ENCODE results near the gene MAST2. TPM values are rescaled to one million over a fixed set of nuclear protein-coding genes. Genes with fewer than 3 reads are reported as not detected.

The MAST2 gene
- total and polyA plus RNA-seq, 2 donors (not counting 3 experiments of a cell fraction or from before 2014, with no cell fraction given) = 25.0 to 41.2 TPM

- POLR2A ChIA-PET = interaction anchor here (0.9 kb wide), 1 partner anchor 68 kb away, joined by 3 read pairs; the partner anchor contains the start of gene PIK3R3
Measured at GRCh38 chr1:46064708-46065107, 261.3 kb downstream of the MAST2 start.

More at GRCh38 chr1:46064708-46065107, 261.3 kb downstream of the MAST2 start:
- no peak overlapping the region for H3K9ac ChIP-seq (replicated peaks; ENCODE audit: extremely low read depth, insufficient read depth, low read length)
- no peaks in the 10 kb centered on the region for H3K9me3 ChIP-seq (replicated peaks; ENCODE audit: control insufficient read depth, insufficient read depth, low read length)
- FAIRE-seq = no peak
- dilution Hi-C loops (cut with MboI; ENCODE audit: extremely low pct_ligation_motif_present, low sequenced_read_pairs) = no loop called here
- TF ChIP-seq CTCF (IDR thresholded peaks at IDR 0.05; ENCODE audit: extremely low read depth in 1 of 2, insufficient read depth in 1 of 2, low read depth in 1 of 2, low read length in 2 of 2) (no peak), POLR2AphosphoS5 (IDR thresholded peaks at IDR 0.05; ENCODE audit: insufficient read depth, low read depth, low read length) (no peak), POLR2A (IDR thresholded peaks at IDR 0.05; ENCODE audit: low read depth, low read length) (no peak), MYC (IDR thresholded peaks at IDR 0.05; ENCODE audit: low read depth, low read length) (no peak), JUN (IDR thresholded peaks at IDR 0.05; ENCODE audit: borderline replicate concordance, insufficient read depth, insufficient read length, low read depth) (no peak), FOS (IDR thresholded peaks at IDR 0.05; ENCODE audit: borderline replicate concordance, insufficient read depth, low read length) (no peak), EZH2 (IDR thresholded peaks at IDR 0.05; ENCODE audit: borderline replicate concordance, low read depth, low read length, severe bottlenecking) (no peak), GATA2 (IDR thresholded peaks at IDR 0.05; ENCODE audit: insufficient read depth, insufficient read length, low read depth, low read length) (no peak)
- TF ChIP-seq, protein P1, sequence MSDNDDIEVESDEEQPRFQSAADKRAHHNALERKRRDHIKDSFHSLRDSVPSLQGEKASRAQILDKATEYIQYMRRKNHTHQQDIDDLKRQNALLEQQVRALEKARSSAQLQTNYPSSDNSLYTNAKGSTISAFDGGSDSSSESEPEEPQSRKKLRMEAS (IDR thresholded peaks at IDR 0.05; ENCODE audit: insufficient read depth, insufficient read length) = no peak
- no peak overlapping the region for H2AFZ ChIP-seq (ENCODE audit: low read depth, low read length)
- no peaks in the 10 kb centered on the region for H3K9me1 ChIP-seq (replicated peaks; ENCODE audit: control insufficient read depth, extremely low read depth, insufficient read depth, low read length)
- H3K27ac ChIP-seq (ENCODE audit: insufficient read depth, low read depth, low read length) = no peak overlapping the region
- H3K27me3 ChIP-seq (ENCODE audit: control insufficient read depth in 2 of 2, insufficient read depth in 2 of 2, low read length in 2 of 2) = no peaks in the 10 kb centered on the region
- intact Hi-C loops (cut with micrococcal nuclease) = no loop called here
- CTCF ChIA-PET = interaction anchor here (0.6 to 1.1 kb wide), 3 partner anchors 12 to 159 kb away, joined by 3 read pairs; partner anchors contain the start of gene PIK3R3
- H3K4me3 ChIP-seq (replicated peaks in 1 of 3; ENCODE audit: insufficient read depth in 1 of 3, low read depth in 1 of 3, low read length in 3 of 3) = no peak overlapping the region
- peaks cover 4% of the 10 kb centered on the region for H3K4me1 ChIP-seq (ENCODE audit: control insufficient read depth, extremely low read depth, insufficient read depth, low read length)
- peaks cover 0 to 4% of the 10 kb centered on the region in 2 experiments for H3K36me3 ChIP-seq (ENCODE audit: control insufficient read depth in 2 of 2, extremely low read depth in 1 of 2, insufficient read depth in 2 of 2, low read length in 2 of 2)
- BruUV-seq (replicated peaks) = no TSS peak
- H4K20me1 ChIP-seq (replicated peaks; ENCODE audit: control insufficient read depth, extremely low read depth, insufficient read depth, low read length) = no peaks in the 10 kb centered on the region
- no peak for DNase-seq (ENCODE audit: low read depth, low spot score)
- H3K4me2 ChIP-seq (ENCODE audit: insufficient read depth, low read length) = no peak overlapping the region
- H3K79me2 ChIP-seq (ENCODE audit: control insufficient read depth, insufficient read depth, low read length) = no peaks in the 10 kb centered on the region

All from endothelial cell of umbilical vein (primary cell).